ENCODE results near the gene PRKAR1A.

PRKAR1A gene

DNA sequence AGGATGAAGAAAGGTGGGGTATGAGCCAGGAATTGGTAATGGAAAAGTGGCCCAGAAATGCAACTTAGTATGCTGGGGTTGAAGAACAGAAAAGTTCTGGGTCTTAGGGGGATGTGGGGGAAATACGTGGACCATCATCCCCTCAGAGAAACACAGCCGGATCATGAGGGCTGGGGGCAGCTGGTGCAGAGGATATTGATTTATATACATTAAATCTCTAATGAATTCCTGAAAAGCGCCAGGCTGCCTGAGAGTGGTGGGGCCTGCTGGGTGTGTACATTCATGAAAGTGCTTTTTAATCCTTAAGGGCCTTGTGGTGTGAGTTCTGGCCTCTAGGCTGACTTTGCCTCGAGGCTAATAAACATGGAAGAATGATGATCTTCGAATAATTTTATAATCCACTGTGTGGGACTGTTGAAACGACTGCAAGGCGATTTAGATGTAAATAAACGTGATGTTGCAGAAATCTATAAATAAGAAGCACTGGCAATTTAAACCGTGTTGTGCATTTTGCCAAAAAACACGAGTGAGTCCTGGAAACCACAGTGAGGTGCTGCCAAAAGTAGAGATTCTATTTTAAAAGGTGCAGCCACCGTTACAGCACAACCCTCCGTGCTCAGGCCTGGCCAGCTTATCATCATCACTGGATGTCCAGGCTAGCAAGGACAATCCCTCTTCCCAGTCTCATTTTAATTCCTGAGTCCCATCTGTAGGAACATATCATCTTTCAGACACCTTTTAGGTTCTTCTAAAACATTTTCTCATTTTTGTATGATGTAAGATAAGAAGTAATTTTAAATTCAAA, 32.1 kb downstream of the PRKAR1A start:
- no peak for DNase-seq

DNA sequence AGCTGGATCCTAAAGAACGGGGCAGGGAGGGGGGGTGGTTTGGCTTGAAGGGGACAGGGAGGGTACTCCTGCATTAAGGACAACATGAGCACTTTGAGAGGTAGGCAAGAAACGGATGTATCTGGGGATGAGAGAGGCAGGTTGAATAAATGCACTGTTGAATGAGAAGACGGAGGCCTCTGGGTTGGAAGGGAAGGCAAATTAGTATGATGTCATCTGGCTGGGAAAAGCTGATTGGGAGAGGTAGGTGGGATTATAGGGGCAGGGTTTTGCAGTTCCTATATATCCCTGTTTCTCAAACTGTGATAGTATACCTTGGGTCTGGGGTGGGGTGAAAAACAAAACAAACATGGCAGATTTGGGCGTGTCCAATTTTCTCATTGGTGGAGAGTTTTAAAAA, 44.3 kb downstream of the PRKAR1A start:
- no peak for DNase-seq

DNA sequence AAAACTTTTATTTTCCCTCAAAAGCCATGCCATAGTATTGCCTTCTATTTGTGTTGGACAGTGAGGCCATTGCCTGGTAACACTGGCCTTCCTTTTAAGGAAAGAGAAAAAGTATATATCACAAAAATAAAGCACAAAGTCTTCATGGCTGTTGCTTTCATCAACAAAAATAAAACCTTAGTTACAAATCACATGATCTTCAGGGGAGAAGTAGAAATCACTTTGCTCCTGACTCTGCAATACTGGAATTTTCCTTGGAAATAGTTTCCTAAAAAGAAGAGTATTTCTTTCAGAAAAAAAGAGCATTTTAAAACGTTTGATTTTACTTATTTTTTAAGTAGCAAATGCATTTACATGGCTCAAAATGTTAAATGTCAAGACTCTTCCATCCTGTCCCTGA, 47.1 kb downstream of the PRKAR1A start:
- DNase-seq, result no peak

DNA sequence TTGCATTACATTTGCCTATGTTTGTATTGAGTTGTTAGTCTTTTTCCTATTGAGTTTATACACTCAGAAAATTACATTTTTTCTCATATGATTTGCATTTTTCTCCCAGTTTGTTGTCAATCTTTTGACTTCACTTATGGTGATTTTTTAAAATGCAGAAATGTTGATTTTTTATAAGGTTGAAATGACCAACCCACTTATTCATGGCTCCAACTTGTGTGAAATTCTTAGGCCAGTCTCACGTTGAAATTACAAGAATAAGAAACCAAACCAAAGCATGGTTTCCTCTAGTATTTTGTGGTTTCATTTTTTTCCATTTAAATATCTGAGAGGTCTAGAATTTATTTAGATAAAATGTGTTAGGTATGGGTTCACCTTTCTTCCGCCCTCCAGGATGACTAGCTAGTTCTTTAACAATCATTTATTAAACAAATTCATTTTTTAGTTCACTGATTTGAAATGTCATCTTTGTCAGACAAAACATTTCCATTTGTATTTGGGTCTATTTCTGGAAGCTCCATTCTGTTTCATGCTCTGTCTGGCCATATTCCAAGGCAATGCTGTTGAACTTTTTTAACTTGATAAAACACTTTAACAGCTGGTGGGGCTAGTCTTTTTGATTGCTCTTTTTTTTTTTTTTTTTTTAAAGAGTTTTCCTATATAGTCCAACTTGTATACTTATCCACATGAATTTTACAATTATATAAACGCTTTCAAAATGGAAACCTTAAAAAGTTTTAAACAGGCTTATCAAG, 48.9 kb downstream of the PRKAR1A start:
- DNase-seq, result no peak

DNA sequence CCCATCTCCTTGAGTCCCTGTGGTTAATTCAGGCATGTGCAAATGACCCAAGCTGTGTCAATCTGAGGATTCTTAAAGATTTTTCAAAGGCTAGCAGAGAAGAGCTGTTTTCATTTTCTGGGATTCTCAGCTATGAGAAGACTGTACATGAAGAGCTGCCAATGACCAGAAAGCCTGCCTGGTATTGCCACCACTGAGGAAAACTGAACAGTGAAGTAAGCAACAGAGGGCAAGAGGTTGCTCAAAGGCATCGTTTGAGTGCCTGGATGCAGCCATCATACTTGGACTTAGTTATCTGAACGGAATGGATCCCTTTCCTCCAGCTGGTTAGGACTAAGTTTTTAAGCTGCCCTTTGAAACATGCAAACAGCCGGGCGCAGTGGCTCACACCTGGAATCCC, 50.5 kb downstream of the PRKAR1A start:
- DNase-seq, result no peak

DNA sequence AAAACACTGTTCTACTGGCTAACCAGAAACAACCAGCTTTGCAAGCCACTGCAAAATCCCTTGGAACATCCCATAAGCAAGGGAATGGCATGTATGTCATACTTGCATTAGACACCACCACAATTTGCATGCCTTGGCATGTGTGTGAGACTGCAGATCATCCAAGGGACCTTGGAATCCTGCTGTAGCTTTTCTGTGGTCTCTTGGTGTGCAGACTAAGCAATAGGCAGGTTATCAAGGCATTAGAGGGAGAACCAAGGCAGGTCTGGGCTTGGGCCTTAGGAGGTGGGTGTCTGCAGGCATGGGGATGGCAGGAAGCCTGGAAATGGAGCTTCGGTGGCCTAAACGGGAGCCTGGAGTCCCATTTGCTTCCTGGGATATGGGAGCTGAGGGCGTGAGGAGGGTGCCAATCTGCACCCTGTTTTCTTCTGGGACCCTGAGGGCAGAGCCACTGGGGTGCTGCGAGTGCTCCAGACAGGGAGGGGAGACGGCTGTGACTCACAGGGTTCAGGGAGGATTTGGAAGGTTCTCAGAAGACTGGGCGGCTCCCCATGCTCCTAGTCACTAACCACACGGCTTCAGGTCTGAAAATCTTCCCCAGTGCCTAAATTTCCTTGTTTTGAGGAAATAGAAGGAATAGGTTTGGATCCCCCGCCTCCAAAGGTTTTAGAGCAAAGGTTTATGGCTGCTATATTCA, 52.3 kb downstream of the PRKAR1A start:
- DNase-seq, result no peak

DNA sequence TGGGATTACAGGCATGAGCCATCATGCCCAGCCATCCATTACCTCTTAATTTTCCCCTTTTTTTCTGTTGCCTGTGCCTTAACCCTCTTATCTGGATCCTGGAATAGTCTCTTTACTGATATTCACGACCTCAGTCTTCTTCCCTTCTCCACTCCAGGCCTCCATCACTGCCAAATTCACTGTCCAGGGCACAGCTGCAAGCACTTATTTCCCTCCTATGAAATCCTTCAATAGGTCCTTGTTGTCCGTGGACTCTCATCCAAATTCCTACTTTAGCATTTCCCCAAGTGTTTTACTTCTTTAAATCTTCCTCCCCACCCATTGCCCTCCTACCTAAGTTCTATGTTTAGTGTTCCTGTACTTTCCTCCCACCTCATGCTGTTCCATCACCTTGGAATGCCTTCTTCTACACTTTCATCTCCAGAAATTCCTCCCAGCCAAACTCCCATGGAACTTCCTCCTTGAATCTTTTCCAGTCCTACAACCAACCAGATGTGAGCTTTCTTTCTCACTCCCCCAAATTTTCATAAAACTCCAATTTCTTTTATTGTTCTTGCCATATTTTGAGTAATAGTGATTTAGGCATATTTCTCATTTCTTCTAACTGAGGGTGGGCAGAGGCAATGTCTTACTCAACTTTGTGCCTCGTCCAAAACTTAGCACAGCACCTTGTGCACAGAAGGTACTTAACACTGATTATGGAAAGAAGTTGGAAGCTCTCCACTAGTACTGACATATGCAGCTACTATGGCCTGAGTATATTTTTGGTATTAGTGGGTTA, 53.6 kb downstream of the PRKAR1A start:
- DNase-seq, result no peak

DNA sequence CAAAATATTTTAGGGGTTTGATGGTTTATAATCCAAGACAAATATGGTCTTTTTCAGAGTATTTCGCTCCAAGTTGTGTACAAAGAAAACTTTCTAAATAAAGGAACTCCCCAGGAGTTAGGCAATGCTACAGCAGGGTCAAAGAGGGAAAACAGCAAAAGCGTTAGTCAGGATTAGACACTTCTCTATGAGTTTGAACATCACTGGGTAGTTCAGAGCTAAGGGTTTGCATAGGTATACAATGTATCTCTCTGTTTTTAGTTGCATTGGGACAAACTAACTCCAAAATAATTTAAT, 54.2 kb downstream of the PRKAR1A start:
- DNase-seq, result no peak

DNA sequence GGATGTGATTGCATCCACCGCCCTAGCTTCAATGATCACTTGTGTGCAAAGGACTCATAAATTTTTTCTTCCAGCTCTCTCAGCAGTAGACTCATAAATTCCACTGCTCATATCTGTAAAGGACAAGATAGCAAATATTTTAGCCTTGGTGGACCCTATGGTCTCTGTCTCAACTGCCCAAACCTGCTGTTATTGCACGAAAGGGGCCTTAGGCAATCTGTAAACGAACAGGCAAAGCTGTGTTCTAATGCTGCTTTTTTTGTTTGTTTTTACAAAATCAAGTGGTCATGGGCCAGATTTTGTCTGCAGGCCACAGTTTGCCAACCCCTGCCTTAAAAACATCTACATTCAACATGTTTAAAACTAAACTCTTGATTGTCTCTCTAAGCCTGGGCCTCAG, 54.8 kb downstream of the PRKAR1A start:
- DNase-seq, result no peak

DNA sequence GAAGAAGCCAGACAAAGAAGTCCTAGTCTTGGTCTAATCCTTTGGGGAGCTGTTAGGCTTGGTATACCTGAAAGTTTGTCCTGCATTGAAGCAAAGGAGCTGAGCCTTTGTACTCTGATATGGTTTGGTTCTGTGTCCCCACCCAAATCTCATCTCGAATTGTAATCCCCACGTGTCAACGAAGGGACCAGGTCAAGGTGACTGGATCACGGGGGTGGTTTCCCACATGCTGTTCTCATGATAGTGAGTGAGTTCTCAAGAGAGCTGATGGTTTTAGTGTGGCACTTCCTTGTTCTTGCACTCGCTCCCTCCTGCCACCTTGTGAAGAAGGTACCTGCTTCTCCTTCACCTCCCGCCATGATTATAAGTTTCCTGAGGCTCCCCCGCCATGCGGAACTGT, 55.4 kb downstream of the PRKAR1A start:
- DNase-seq, result no peak

DNA sequence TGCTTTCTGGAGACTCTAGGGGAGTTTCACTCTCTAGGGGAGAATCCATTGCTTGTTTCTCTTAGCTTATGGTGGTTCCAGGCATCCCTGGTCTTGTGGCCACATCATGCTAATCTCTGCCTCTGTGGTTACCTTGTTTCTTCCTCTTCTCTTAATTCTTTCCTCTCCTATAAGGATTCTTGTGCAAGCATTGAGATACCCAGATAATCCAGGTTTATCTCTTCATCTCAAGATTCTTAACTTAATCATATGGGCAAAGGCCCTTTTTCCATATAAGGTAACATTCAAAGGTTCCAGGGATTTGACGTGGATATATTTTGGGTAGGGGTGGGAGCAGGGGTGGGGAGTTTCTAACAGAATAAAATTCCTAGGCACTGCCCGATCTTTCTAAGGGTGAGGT, 56.4 kb downstream of the PRKAR1A start:
- no peak for DNase-seq

DNA sequence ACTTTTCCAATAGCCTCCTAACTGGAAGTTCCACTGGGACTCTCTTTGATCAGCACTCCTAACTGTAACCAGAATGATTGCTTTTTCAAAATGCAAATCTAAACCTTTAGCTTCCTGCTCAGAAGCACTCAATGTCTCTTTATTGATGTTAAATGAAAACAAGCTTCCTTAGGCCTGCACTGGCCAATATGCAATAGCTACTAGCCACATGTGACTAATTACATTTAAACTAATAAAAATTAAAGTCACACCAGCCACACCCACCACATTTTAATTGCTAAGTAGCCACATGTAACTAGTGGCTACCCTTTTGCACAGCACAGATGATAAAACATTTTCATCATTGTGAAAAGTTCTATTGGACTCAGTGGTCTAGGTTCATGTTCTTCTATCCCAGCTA, 57.1 kb downstream of the PRKAR1A start:
- DNase-seq, result no peak

DNA sequence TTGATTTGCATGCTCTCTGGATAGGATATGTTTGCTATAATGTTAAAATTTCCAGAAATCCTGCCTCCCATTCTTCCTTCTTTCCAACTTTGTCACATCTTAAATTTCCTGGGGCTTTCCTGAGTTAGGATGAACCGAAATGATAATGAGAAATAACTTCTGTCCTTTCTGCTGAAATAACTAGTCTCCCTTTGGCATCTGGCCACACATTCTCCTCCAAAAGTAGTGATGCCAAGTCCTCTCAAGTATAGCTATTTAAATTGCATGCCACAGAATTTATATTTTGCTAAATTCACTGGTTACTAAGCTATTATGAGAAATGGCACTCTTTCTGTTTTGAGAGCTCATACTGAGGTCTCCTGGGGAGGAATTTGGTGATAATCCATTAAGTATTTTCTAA, 58.3 kb downstream of the PRKAR1A start:
- no peak for DNase-seq

DNA sequence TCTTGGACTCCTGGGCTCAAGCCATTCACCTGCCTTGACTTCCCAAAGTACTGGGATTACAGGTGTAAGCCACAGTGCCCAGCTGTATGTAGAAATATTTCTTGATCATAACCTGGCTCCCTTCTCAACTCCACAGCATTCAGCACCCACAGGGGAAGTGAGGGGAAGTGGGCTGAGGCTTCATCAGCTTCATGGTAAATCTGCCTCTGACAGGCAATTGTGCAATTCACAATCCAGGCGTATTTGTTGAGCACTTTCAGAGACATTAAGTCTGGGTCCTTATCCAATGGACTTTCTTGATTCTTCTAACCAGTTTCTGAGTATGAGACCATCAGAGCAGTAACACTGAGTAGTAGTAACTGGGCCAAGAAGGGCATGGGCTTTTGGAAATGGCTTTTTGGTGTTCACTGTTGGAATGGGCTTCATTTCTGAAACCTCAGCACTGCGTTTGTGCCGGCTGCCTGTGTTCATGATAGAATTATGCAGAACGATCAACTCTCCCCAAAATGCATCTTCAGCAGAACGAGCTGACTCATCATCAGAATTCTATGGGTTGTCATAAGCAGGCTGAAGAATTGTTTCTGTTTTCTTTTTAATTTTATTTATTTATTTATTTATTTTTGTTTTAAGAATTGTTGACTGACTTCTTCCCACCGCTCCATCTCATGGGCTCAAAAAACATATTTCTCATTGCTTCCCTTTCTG, 60.1 kb downstream of the PRKAR1A start:
- DNase-seq, result no peak

DNA sequence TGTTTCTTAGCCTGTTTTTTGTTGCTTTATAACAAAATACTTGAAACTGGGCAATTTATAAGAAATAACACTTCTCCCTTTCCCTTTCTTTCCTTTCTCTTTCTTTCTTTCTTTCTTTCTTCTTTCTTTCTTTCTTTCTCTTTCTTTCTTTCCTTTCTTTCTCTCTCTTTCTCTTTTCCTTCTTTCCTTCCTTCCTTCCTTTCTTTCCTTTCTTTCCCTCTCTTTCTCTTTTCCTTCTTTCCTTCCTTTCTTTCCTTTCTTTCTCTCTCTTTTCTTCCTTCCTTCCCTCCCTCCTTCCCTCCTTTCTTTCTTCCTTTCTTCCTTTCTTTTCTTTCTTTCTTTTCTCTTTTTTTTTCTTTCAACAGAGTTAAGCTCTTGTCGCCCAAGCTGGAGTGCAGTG, 61.1 kb downstream of the PRKAR1A start:
- DNase-seq, result no peak

DNA sequence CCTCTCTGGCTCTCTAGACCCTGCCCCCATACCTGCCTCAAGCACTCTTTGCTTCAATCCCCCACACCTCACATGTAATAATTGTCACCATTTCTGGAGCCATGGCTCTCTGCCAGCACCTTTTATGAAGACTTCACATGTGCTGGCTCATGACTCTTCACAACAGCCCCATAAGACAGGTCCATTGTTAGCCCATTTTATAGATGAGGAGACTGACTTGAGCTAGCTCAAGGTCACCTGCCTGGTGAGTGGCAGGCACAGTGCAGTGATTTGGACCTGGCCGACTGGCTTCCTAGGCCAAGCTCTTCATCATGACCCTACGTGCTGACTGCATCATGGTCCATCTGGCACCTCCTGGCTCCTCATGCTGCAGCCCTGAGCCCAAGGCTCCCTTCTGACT, 63.9 kb downstream of the PRKAR1A start:
- DNase-seq, result no peak

DNA sequence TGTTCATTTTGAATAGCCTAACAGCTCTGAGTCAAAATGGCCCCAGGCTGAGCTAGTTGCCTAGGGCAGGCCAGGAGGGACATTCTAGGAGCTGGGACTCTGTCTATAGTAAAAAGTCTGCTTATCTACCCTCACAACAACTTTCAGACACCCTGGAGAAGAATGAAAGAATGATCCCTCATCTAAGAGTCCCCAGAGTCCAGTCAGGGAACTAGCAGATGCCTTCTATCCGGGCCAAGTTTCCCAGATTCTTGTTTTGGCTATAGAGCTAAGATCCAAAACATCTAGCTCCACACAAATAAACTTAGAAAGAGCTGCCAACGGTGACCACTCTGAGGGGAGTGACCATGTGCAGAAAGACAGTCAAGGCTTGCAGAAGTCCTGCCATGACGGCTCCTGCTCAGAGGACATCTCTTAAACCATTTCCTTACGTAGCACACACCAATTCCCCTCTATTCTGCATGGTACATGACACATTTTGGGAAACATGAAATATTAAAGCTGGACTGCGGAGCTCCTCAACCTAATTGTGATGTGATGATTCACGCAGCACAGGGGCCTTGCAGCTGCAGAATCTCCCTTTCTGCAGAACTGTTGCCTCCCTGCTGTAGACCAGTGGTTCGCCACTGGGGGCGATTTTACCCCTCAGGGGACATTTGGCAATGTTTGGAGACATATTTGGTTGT, 64.7 kb downstream of the PRKAR1A start:
- no peak for DNase-seq

DNA sequence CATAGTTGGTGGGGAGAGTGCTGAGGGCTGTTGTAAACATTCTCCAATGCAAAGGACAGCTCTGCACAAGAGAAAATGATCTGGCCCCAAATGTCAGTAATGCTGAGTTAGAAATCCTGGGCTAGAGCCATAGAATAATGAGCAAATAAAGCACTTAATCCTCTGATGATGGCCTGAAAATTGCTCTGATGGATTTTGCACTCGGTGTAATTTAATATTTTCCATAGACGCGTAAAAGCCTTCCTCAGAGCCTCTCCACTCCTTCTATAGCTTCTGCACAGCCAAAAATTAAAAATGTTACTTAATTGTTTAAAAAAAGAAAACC, 65.2 kb downstream of the PRKAR1A start:
- DNase-seq, result no peak

DNA sequence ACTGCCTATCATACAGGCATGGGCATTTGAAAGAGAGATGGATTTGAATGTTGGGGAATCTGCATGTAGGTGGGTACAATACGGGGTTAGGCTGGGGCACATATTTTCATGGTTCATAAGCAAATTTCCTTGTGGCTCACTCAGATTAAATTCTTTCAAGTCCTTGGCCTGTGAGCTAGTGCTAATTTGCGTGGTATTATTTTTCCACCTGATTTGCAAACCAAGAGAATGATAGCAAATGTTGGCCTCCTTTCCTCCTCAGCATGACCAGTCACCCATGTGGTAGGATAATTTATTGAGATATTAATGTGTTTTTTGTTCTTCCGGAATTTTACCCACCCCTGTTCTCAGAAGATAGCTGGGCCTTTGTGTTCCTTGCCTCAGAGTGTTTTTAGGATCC, 66.0 kb downstream of the PRKAR1A start:
- DNase-seq, result no peak

DNA sequence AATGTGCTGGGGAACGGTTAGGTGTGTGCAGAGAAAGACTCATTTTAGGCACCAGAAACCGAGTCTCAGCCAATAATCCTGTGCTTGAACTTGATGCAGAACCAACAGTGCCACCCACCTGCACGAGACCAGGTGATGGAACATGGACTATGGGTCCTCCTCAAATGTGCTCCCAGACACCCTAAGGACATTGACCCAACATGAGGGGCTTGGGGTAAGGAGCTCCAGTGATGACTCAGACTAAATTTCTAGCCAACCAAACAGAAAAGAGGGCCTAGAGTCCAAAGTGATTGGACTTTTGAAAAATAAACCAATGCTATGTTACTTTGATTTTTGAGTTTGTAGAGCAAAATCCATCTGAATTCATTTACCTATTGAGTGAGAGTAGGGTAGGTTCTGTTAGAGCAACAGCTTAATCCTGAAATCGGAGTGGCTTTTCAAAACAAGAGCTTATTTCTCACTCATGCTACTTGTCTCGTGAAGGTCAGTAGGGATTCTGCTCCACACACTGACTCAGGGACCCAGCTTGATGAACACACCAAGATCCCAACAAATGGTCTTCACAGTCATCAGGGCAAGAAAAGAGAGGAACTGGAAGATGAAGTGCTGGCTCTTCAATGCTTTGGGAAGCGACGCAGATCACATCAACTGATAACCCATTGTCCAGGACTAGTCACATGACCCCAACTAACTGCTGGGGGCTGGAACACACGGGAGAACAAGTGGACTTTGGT, 67.1 kb downstream of the PRKAR1A start:
- no peak for DNase-seq

DNA sequence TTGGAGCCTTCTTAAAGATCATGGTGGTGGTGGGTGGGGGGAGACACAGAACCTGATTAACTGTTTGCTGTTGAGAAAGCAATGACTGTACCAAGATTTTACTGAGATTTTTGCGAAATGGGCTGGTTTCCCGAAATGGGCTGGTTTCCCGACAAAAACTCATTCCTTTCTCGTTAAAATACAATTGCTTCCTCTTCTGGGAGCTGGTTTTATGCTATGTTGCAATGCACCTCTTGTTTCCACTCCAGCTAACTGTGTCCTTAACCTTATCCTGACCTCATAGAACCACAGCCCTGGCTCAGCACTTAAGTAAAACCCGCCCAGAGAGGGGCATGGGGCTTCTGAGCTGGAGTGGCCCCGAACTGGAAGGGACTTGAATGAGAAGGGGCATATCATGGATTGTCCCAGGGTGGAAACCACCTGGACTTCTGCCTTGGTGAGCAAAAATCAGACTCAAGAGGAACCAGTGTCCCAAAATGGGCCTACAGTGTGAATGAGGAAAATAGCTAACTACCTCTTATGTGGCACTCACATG, 68.1 kb downstream of the PRKAR1A start:
- DNase-seq, result no peak
